Vagina (tissue), 2 donors: Measurements from ENCODE around the gene USP49.

ENCODE experiments used
- POLR2A ChIP-seq, 2 donors: fragments of 450-650 bp; IDR thresholded peaks; one replicate each; pipeline ENCODE4 v1.6.1; 2017; ENCODE audit warnings: antibody characterized with exemption in 2 of 2, mild to moderate bottlenecking in 2 of 2, moderate library complexity in 2 of 2
- POLR2AphosphoS5 ChIP-seq, 2 donors: sonication (generic); formaldehyde crosslinking; IDR thresholded peaks; one replicate each; pipeline ENCODE4 v1.9.0; 2017; ENCODE audit warnings: antibody characterized with exemption in 2 of 2, mild to moderate bottlenecking in 2 of 2, low read depth in 1 of 2; ENCODE audit not compliant: insufficient read depth in 1 of 2
- TF ChIP-seq, protein P1 (sequence below), 3 experiments: fragments of 450-650 bp in 2 of 3; fragments of 200-600 bp in 1 of 3; sonication (generic) in 1 of 3; IDR thresholded peaks; one replicate each; pipeline ENCODE4 v1.5.1; 2017 to 2019; ENCODE audit warnings: antibody characterized with exemption in 3 of 3, mild to moderate bottlenecking in 2 of 3, moderate library complexity in 2 of 3

DNA sequence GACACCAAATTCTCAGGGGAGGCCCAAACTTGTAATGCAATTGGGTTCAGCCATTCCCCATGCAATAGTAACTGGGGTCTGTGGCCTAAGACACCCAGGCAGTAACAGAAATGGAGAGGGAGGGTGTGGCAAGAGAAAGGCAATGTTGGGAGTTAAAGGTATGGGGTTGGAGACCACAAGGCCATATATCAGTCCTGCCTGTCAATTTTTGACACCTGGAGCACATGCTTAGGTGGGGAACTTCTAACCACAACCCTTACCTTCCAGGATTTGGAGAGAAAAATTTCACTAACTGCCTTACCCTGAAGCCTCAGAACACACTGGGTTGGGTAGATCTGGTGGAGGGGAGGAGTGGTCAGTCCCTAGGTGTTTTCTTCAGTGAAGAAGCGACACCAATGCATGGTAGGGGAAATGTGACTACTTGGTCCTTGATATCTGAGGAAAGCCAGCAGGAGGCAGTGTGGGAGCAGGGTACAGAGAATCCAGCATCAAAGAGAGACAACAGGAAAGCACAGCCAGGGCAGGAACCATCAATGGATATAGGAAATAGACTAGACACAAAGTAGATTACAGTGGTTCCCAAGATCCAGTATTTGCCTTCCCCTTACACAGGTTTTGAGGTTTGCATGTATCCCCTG, 6.8 kb upstream of the USP49 start:
- TF ChIP-seq POLR2AphosphoS5 (IDR thresholded peaks at IDR 0.05; ENCODE audit: insufficient read depth in 1 of 2, low read depth in 1 of 2) (no peak), POLR2A (IDR thresholded peaks at IDR 0.05) (no peak)
- TF ChIP-seq, protein P1, sequence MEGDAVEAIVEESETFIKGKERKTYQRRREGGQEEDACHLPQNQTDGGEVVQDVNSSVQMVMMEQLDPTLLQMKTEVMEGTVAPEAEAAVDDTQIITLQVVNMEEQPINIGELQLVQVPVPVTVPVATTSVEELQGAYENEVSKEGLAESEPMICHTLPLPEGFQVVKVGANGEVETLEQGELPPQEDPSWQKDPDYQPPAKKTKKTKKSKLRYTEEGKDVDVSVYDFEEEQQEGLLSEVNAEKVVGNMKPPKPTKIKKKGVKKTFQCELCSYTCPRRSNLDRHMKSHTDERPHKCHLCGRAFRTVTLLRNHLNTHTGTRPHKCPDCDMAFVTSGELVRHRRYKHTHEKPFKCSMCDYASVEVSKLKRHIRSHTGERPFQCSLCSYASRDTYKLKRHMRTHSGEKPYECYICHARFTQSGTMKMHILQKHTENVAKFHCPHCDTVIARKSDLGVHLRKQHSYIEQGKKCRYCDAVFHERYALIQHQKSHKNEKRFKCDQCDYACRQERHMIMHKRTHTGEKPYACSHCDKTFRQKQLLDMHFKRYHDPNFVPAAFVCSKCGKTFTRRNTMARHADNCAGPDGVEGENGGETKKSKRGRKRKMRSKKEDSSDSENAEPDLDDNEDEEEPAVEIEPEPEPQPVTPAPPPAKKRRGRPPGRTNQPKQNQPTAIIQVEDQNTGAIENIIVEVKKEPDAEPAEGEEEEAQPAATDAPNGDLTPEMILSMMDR (IDR thresholded peaks at IDR 0.05), result no peak
